Epithelial cell of esophagus (primary cell): Measurements from ENCODE around the gene KRTAP5-3.
A peak's percentile ranks its signal among the peaks of the same experiment; 100 is the strongest.

Source experiments
- DNase-seq: peaks from one replicate; pipeline ENCODE4 v3.0.0; 2010; ENCODE audit warnings: low read depth
- H3K4me3 ChIP-seq: 2 replicates; pipeline ENCODE4 v1.5.1; 2011; ENCODE audit warnings: mild to moderate bottlenecking, low read length, control low read depth
- CTCF ChIP-seq: IDR thresholded peaks from 2 replicates; pipeline ENCODE4 v1.5.1; 2011; ENCODE audit warnings: low read depth, mild to moderate bottlenecking, low read length, control low read depth, inconsistent platforms; ENCODE audit not compliant: insufficient read depth; ENCODE audit errors: missing control alignments

Gene KRTAP5-3

GRCh38 chr11:1642288-1643145, 34.3 kb upstream of the KRTAP5-3 start:
- H3K4me3 ChIP-seq = no peak overlapping the region
- no peak for DNase-seq
- no peak for TF ChIP-seq CTCF

- no peak for TF ChIP-seq CTCF
- no peak overlapping the region for H3K4me3 ChIP-seq
- no peak for DNase-seq
Measured at GRCh38 chr11:1641096-1641495, 32.8 kb upstream of the KRTAP5-3 start.

GRCh38 chr11:1640076-1640946, 32.0 kb upstream of the KRTAP5-3 start:
- TF ChIP-seq CTCF = peak; percentile 75
- DNase-seq = peak; percentile 48
- no peak overlapping the region for H3K4me3 ChIP-seq

GRCh38 chr11:1639666-1640065, 31.4 kb upstream of the KRTAP5-3 start:
- no peak overlapping the region for H3K4me3 ChIP-seq
- DNase-seq = no peak
- TF ChIP-seq CTCF = no peak

GRCh38 chr11:1639102-1639620, 30.9 kb upstream of the KRTAP5-3 start:
- DNase-seq = no peak
- H3K4me3 ChIP-seq = no peak overlapping the region
- TF ChIP-seq CTCF = no peak

- DNase-seq = no peak
- H3K4me3 ChIP-seq = no peak overlapping the region
- TF ChIP-seq CTCF = no peak
Measured at GRCh38 chr11:1638344-1638743, 30.1 kb upstream of the KRTAP5-3 start.
